ENCODE measurements around the gene SCAF1.

The SCAF1 gene

DNA sequence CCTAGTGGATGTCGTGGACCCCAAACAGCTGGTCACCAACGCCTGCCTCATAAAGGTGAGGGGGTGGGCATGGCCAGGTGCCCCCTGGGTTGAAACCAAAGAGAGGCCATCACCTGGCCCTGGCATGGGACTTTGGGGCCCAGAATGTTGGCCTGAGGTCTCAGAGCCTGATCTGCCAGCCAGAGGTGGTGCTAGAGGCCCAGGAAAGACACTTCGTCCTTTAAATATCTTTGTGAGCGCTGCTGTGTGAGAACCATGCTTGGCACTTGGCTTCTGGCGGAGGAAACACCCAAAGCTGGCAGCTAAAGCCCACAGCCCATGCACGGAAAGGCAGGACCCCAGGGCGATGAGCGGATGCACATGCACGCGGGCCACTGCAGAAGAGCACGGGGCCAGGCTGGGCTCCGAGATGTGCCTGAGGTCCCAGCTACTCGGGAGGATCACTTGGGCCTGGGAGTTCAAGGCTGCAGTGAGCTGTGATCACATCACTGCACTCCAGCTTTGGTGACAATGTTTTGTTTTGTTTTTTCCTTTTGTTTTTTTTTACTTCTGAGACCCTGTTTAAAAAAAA, 43.1 kb downstream of the SCAF1 start:
- DNase-seq (no peak), ATAC-seq (replicated peaks) (no peak)
- no peak overlapping the region for H3K4me3 Mint-ChIP-seq
- H3K27ac Mint-ChIP-seq = no peak overlapping the region
- H3K36me3 Mint-ChIP-seq (ENCODE audit: insufficient read depth) = peaks cover 68% of the 10 kb centered on the region
- H3K9me3 Mint-ChIP-seq = no peaks in the 10 kb centered on the region
- H3K4me1 Mint-ChIP-seq (ENCODE audit: low read depth in 2 of 2) = peaks cover 5 to 13% of the 10 kb centered on the region in 2 donors
- H3K27me3 Mint-ChIP-seq = peaks cover 4 to 6% of the 10 kb centered on the region in 2 donors

DNA sequence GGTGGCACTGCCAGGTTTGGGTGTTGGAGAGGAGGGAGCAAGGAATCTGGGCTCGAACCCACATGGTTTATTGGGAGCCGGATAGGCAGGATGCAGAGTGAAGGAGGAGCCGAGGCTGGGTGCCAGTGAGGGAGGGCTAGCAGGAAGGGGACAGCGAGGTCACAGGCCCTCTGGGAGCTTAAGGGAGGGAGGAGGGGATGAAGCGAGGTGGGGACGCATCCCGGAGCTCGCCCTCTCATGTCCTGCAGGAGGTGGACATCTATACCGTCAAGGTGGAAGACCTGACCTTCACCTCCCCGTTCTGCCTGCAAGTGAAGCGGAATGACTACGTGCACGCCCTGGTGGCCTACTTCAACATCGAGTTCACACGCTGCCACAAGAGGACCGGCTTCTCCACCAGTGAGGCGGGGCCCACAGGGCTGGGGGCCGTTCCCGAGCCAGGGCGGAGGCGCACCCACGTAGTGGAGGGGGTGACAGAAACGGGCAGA, 43.9 kb downstream of the SCAF1 start:
- Mint-ChIP-seq H3K4me1 (ENCODE audit: low read depth in 2 of 2) (peaks cover 9 to 19% of the 10 kb centered on the region in 2 donors), H3K27me3 (peaks cover 12 to 14% of the 10 kb centered on the region in 2 donors), H3K27ac (no peak overlapping the region), H3K4me3 (no peak overlapping the region), H3K9me3 (no peaks in the 10 kb centered on the region), H3K36me3 (ENCODE audit: insufficient read depth) (peaks cover 65% of the 10 kb centered on the region)
- ATAC-seq (replicated peaks) (no peak), DNase-seq (no peak)

DNA sequence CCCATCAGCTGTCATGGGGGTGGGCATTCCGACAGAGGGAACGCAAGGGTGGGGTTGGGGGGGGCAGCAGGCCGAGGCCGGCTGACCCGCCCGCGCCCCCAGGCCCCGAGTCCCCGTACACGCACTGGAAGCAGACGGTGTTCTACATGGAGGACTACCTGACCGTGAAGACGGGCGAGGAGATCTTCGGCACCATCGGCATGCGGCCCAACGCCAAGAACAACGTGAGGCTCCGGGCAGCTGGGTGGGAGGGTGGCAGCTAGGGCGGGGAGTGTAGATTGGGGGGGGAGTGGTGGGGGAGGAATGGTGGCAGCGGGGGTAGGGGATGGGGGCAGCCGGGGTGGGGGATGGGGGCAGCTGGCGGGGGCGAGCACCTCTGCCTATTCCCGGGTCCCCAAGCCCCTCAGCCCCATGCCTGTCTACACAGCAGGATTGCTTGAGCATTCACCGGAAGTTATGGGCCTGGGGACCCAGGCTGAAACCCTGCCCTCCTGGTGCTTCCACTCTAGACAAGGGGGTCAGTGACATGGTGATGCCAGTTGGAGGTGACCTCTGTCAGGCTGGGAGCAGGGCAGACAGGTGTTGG, 44.6 kb downstream of the SCAF1 start:
- H3K27me3 Mint-ChIP-seq = peaks cover 18 to 21% of the 10 kb centered on the region in 2 donors
- H3K36me3 Mint-ChIP-seq (ENCODE audit: insufficient read depth) = peaks cover 63% of the 10 kb centered on the region
- ATAC-seq (replicated peaks) = no peak
- DNase-seq = no peak
- H3K4me1 Mint-ChIP-seq (ENCODE audit: low read depth in 2 of 2) = peaks cover 14 to 23% of the 10 kb centered on the region in 2 donors
- H3K9me3 Mint-ChIP-seq = no peaks in the 10 kb centered on the region
- H3K27ac Mint-ChIP-seq = no peak overlapping the region
- no peak overlapping the region for H3K4me3 Mint-ChIP-seq

DNA sequence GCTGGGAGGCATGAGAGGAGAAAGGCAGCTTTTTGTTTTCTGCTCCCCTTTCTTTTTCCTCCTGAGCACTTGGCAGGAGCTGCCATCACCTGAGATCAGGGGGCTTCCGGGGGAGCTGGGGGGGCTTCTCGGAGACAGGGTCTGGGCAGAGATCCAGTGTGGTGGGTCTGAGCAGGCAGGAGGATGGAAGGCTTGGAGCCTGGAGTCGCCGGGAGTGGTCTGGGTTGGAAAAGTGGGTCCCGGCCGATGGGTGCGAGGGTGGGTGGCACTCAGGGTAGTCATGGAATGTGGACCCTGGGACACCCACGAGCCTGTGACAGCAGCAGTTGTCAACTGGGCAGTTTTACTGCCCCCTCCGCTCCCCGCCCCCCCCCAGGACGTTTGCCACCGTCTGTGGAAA, 45.1 kb downstream of the SCAF1 start:
- peaks cover 58% of the 10 kb centered on the region for H3K36me3 Mint-ChIP-seq (ENCODE audit: insufficient read depth)
- no peak for ATAC-seq (replicated peaks)
- DNase-seq = no peak
- H3K9me3 Mint-ChIP-seq = no peaks in the 10 kb centered on the region
- peaks cover 18 to 27% of the 10 kb centered on the region in 2 donors for H3K27me3 Mint-ChIP-seq
- H3K4me1 Mint-ChIP-seq (ENCODE audit: low read depth in 2 of 2) = peaks cover 14 to 23% of the 10 kb centered on the region in 2 donors
- H3K27ac Mint-ChIP-seq = no peak overlapping the region
- no peak overlapping the region for H3K4me3 Mint-ChIP-seq

DNA sequence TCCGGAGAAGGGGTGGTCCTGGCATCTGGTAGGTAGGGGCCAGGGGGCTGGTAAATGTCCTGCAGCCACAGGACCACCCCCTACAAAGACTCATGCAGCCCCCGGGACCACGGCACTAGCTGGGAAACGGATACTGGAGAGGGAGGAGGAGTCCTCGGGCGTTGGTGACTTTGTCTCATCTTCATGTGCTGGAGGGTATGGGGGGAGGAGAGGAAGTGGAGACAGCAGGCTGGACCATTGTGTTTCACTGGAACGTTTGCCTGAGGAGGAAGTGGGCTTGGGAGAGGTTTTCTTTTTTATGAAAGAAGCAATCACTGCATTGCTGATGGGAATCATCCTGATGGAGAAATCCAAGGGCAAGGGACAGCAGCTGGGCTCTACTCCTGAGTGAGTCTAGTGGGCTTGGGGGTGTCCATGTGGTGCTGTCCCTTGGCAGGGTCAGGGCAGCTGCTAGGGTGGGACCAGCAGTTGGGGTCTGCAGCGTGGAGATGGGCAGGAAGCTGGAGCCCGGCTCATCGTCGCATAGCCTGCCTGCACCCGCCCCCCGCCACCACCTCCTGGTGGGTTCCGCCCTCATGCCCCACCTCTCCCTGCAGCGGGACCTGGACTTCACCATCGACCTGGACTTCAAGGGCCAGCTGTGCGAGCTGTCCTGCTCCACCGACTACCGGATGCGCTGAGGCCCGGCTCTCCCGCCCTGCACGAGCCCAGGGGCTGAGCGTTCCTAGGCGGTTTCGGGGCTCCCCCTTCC, 45.7 kb downstream of the SCAF1 start:
- no peak overlapping the region for H3K27ac Mint-ChIP-seq
- H3K4me3 Mint-ChIP-seq = no peak overlapping the region
- H3K9me3 Mint-ChIP-seq = no peaks in the 10 kb centered on the region
- DNase-seq = no peak
- H3K4me1 Mint-ChIP-seq (ENCODE audit: low read depth in 2 of 2) = peaks cover 14 to 26% of the 10 kb centered on the region in 2 donors
- peaks cover 18 to 33% of the 10 kb centered on the region in 2 donors for H3K27me3 Mint-ChIP-seq
- ATAC-seq (replicated peaks) = no peak
- peaks cover 56% of the 10 kb centered on the region for H3K36me3 Mint-ChIP-seq (ENCODE audit: insufficient read depth)

DNA sequence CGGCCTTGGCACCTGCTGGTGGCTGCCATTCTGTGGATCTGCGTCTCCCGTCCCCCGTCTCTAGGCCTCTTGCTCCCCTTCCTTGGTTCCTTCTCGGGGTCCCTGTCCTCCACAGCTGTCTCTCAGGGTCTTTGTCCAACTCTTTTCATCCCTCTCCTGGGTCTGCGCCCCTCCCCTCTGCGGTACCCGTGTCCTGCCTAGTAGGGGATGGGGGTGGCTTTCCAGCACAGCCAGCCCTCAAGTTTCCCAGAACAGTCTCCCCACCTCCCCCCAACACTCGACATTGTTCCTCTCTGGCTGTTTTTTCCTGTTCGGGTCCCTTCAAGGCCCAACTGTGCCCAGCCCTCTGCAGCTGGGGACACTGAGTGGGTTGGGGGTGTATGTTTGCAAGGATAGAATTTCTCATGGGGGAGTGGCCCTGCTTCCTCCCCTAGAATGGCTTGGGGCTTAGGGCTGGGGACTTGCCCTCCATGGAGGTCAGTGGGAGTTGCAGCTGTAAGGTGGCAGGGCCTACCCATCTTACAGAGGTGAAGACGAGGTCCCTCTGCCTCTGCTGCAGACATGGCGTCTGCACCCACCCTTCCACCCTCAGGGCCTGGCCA, 46.6 kb downstream of the SCAF1 start:
- Mint-ChIP-seq H3K4me1 (ENCODE audit: low read depth in 2 of 2) (peaks cover 14 to 26% of the 10 kb centered on the region in 2 donors), H3K36me3 (ENCODE audit: insufficient read depth) (peaks cover 47% of the 10 kb centered on the region), H3K9me3 (no peaks in the 10 kb centered on the region), H3K27me3 (peaks cover 18 to 39% of the 10 kb centered on the region in 2 donors), H3K4me3 (no peak overlapping the region), H3K27ac (peak overlapping the region in 1 of 2 donors; percentile 44)
- DNase-seq (no peak), ATAC-seq (replicated peaks) (no peak)

DNA sequence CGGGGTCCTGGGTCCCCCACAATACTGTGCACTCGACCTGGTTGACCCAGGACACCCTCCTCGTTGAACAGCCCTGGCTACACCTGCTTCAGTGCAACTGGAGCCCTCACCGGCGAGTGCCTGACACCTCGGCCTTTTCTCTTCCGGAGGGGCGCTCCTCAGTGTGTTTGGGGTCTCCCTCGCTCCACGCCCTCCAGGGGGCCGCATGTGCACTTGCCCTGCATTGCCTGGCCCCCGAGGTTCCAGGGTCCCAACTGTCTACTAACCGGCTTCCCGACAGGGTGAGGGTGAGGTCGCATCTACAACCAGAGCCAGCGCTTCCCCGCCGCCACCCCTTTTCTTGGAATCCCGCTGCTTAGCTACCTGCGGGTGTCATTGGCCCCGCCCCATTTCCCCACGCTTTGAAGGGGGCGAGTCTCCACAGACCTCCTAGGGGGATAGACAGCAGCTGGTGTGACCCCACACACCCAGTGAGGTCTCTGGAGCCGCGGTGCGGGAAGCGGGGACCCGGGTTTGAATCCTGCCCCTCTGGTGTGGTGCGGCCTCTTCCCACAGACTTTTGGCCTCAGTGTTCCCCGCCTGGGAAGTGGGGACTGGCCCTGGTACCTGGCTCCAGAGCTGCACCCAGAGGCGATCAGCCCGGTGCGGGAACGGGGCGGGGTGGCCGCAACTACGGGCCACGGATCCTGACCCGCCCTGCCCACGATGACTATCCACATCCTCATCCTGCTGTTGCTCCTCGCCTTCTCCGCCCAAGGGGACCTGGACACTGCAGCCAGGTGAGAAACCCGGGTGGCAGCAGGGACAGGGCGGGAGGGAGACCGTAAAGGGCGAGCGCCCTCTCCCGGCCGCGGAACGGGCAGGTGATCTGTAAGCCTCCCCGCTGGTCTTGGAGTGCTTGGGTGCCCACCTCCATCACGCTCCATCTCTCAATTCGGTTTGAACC, 47.4 kb downstream of the SCAF1 start, which contains the start of gene ADM5:
Gene ADM5, plus strand, starts transcription at position 462 of the 946 bp plus-strand sequence. Its CDS starts 244 bp downstream, at position 706.
- ATAC-seq (replicated peaks) (peak; percentile 42), DNase-seq (no peak)
- peak within 1 kb of the TSS in 1 of 2 donors; percentile 44 for H3K27ac Mint-ChIP-seq
- H3K27me3 Mint-ChIP-seq = peaks cover 18 to 39% of the 10 kb centered on the region in 2 donors
- peaks cover 41% of the 10 kb centered on the region for H3K36me3 Mint-ChIP-seq (ENCODE audit: insufficient read depth)
- peak within 1 kb of the TSS; percentile 76 to 82 for H3K4me3 Mint-ChIP-seq
- H3K4me1 Mint-ChIP-seq (ENCODE audit: low read depth in 2 of 2) = peaks cover 14 to 24% of the 10 kb centered on the region in 2 donors
- no peaks in the 10 kb centered on the region for H3K9me3 Mint-ChIP-seq

DNA sequence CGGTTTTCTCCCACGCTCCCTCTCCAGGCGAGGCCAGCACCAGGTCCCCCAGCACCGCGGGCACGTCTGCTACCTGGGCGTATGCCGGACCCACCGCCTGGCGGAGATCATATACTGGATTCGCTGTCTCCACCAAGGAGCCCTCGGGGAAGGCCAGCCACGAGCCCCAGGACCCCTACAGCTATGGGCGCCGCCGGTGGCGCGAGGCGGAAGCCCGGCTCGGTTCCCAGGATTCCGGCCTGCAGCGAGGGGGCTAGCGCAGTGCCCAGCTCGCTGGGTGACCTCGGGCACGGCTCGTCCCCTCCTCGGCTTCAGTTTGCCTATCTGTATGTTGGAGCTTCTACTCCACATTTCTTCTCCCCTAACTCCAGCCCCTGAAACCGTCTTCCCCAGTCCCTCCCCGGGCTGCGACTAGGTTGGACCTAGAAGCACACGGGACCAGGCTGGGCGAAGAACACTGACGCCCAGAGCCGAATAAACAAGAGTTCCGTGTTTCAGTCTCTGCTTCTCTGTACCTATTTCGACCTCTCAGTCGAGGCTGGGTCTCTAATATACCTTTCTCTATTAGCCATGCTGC, 48.2 kb downstream of the SCAF1 start:
- Mint-ChIP-seq H3K27ac (peak overlapping the region in 1 of 2 donors; percentile 41), H3K4me1 (ENCODE audit: low read depth in 2 of 2) (peaks cover 14 to 24% of the 10 kb centered on the region in 2 donors), H3K27me3 (peaks cover 18 to 39% of the 10 kb centered on the region in 2 donors), H3K4me3 (peak overlapping the region; percentile 76 to 82), H3K9me3 (no peaks in the 10 kb centered on the region), H3K36me3 (ENCODE audit: insufficient read depth) (peaks cover 38% of the 10 kb centered on the region)
- no peak for ATAC-seq (replicated peaks)
- DNase-seq = no peak

DNA sequence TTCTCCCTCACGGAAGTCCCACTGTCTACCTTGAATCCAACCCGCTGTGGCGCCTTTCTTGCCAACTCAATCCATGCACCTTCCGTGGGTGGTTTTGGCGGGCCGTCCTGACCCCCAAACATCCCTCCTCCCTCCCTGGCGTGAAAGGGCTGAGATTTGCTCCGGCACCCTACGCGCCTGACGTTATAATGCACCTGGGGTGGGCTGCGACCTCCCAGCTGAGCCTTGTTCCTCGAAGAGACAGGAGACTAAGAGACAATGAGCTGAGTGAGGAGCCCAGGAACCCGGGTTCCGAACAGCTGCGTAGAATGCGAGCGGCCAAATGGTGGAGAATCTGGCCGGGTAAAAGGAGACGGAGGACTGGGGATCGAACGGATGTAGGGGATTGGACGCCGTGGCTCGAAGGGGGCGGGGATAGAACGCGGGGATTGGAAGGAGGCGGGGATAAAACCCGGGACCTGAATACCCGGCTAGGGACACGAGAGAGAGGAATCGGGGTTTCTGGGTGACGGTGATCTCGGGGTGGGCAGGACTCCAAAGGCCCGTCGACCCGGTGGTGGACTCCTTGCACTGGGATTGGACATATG, 48.7 kb downstream of the SCAF1 start, which contains the start of gene CPT1C:
Gene CPT1C, plus strand, starts transcription at position 461 of the 587 bp plus-strand sequence. CDS start 1,137 bp downstream, outside the sequence.
- no peaks in the 10 kb centered on the region for H3K9me3 Mint-ChIP-seq
- H3K27ac Mint-ChIP-seq = peak within 1 kb of the TSS; percentile 41 to 83
- ATAC-seq (replicated peaks) (peak; percentile 49), DNase-seq (no peak)
- H3K4me1 Mint-ChIP-seq (ENCODE audit: low read depth in 2 of 2) = peaks cover 14 to 24% of the 10 kb centered on the region in 2 donors
- H3K4me3 Mint-ChIP-seq = peak within 1 kb of the TSS; percentile 76 to 82
- peaks cover 33% of the 10 kb centered on the region for H3K36me3 Mint-ChIP-seq (ENCODE audit: insufficient read depth)
- H3K27me3 Mint-ChIP-seq = peaks cover 18 to 39% of the 10 kb centered on the region in 2 donors

DNA sequence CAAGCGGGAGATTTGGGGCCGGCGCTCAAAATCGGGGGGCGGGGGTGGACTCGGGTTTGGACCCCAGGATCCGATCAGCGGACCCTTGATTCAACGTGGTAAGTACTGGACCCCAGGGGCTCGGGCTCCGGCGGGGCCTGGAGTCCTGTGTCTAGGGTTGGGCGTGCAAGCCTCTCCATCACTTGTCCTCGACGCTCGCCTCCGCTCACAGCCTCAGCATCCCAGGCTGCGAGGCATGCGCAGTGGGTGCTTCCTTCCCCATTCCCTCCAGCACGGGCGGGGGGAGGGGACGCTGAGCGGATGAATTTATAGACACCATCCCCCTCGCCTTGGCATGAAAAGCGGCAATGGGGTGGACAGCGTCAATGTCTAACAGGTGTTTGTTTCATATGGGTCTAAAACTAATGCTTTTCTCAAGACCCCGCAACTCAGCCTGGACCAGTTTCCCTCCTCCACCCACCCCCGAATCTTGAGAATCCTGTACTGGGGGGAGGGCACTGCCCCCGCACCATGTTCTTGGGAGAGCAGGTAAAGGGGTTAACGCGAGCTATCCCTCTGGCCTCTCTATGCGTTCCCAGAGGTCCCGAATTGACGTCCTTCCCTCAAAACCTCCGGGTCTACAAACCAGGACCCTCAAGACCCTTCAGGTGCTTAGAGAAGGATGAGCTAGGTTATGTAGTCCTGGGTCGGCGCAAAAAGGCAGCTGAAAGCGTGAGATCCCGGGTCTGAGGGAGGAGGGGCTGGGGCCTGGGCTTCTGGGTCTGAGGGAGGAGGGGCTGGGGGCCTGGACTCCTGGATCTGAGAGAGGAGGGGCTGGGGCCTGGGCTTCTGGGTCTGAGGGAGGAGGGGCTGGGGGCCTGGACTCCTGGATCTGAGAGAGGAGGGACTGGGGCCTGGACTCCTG, 49.5 kb downstream of the SCAF1 start:
- ATAC-seq (replicated peaks) (no peak), DNase-seq (no peak)
- Mint-ChIP-seq H3K27me3 (peaks cover 18 to 39% of the 10 kb centered on the region in 2 donors), H3K4me3 (peak overlapping the region; percentile 76 to 82), H3K36me3 (ENCODE audit: insufficient read depth) (peaks cover 26% of the 10 kb centered on the region), H3K27ac (peak overlapping the region; percentile 41 to 83), H3K4me1 (ENCODE audit: low read depth in 2 of 2) (peaks cover 14 to 24% of the 10 kb centered on the region in 2 donors), H3K9me3 (no peaks in the 10 kb centered on the region)

DNA sequence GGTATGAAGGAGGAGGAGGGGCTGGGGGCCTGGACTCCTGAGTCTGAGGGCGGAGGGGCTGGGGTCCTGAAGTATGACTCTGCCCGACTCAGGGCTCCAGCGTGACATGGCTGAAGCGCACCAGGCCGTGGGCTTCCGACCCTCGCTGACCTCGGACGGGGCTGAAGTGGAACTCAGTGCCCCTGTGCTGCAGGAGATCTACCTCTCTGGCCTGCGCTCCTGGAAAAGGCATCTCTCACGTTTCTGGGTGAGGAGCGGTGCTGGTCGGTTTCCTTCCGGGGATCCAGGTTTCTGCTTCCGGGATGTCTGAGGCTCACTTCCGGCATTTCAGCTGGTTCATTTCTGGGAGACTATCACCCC, 50.1 kb downstream of the SCAF1 start:
- Mint-ChIP-seq H3K4me3 (no peak overlapping the region), H3K36me3 (ENCODE audit: insufficient read depth) (peaks cover 22% of the 10 kb centered on the region), H3K27me3 (peaks cover 18 to 39% of the 10 kb centered on the region in 2 donors)

More for the DNA sequence above, 50.1 kb downstream of the SCAF1 start:
- no peaks in the 10 kb centered on the region for H3K9me3 Mint-ChIP-seq
- H3K27ac Mint-ChIP-seq = no peak overlapping the region
- H3K4me1 Mint-ChIP-seq (ENCODE audit: low read depth in 2 of 2) = peaks cover 14 to 24% of the 10 kb centered on the region in 2 donors
- ATAC-seq (replicated peaks) (no peak), DNase-seq (no peak)

Measured in effector memory CD8-positive, alpha-beta T cell (primary cell).